Measurements from ENCODE around the gene NCS1. TPM values are rescaled to one million over a fixed set of nuclear protein-coding genes. Genes with fewer than 3 reads are reported as not detected.

The NCS1 gene
- total RNA-seq, 1 donor from 2014 or later: 39.5 TPM

- no peak for DNase-seq (ENCODE audit: extremely low read depth, low read depth, low spot score)
These were observed 20.9 kb downstream of the NCS1 start for GRCh38 chr9:130193103-130193502.

- DNase-seq (ENCODE audit: extremely low read depth, low read depth, low spot score): no peak
These were observed 21.6 kb downstream of the NCS1 start for GRCh38 chr9:130193531-130194377.

GRCh38 chr9:130194378-130194932 lies 22.3 kb downstream of the NCS1 start:
- no peak for DNase-seq (ENCODE audit: extremely low read depth, low read depth, low spot score)

- no peak for DNase-seq (ENCODE audit: extremely low read depth, low read depth, low spot score)
These were observed 23.4 kb downstream of the NCS1 start for GRCh38 chr9:130195638-130196037.

- no peak for DNase-seq (ENCODE audit: extremely low read depth, low read depth, low spot score)
These were observed 24.4 kb downstream of the NCS1 start for GRCh38 chr9:130196643-130197042.

GRCh38 chr9:130197386-130197785 lies 25.2 kb downstream of the NCS1 start:
- DNase-seq (ENCODE audit: extremely low read depth, low read depth, low spot score): no peak

GRCh38 chr9:130197888-130198287 lies 25.7 kb downstream of the NCS1 start:
- no peak for DNase-seq (ENCODE audit: extremely low read depth, low read depth, low spot score)

- DNase-seq (ENCODE audit: extremely low read depth, low read depth, low spot score): no peak
These were observed 26.4 kb downstream of the NCS1 start for GRCh38 chr9:130198501-130199179.

- DNase-seq (ENCODE audit: extremely low read depth, low read depth, low spot score): no peak
These were observed 27.4 kb downstream of the NCS1 start for GRCh38 chr9:130199605-130200004.

- DNase-seq (ENCODE audit: extremely low read depth, low read depth, low spot score): no peak
These were observed 28.0 kb downstream of the NCS1 start for GRCh38 chr9:130200038-130200849.

GRCh38 chr9:130201399-130201873 lies 29.2 kb downstream of the NCS1 start:
- DNase-seq (ENCODE audit: extremely low read depth, low read depth, low spot score): no peak

- DNase-seq (ENCODE audit: extremely low read depth, low read depth, low spot score): no peak
These were observed 29.8 kb downstream of the NCS1 start for GRCh38 chr9:130201974-130202373.

- DNase-seq (ENCODE audit: extremely low read depth, low read depth, low spot score): no peak
These were observed 32.1 kb downstream of the NCS1 start for GRCh38 chr9:130204341-130204740.

GRCh38 chr9:130204959-130205358 lies 32.8 kb downstream of the NCS1 start:
- DNase-seq (ENCODE audit: extremely low read depth, low read depth, low spot score): no peak

GRCh38 chr9:130205912-130206311 lies 33.7 kb downstream of the NCS1 start:
- no peak for DNase-seq (ENCODE audit: extremely low read depth, low read depth, low spot score)

GRCh38 chr9:130206579-130206978 lies 34.4 kb downstream of the NCS1 start:
- DNase-seq (ENCODE audit: extremely low read depth, low read depth, low spot score): no peak

GRCh38 chr9:130207241-130207992 lies 35.2 kb downstream of the NCS1 start:
- DNase-seq (ENCODE audit: extremely low read depth, low read depth, low spot score): no peak

- no peak for DNase-seq (ENCODE audit: extremely low read depth, low read depth, low spot score)
These were observed 36.6 kb downstream of the NCS1 start for GRCh38 chr9:130208600-130209347.

- DNase-seq (ENCODE audit: extremely low read depth, low read depth, low spot score): no peak
These were observed 37.2 kb downstream of the NCS1 start for GRCh38 chr9:130209422-130209821.
